ENCODE measurements around the gene NMUR1.
"Not testable (repeated sequence)": the region's sequence is repeated elsewhere in the genome, so short reads cannot be mapped to it uniquely, and the experiment has no call there.

The NMUR1 gene

DNA sequence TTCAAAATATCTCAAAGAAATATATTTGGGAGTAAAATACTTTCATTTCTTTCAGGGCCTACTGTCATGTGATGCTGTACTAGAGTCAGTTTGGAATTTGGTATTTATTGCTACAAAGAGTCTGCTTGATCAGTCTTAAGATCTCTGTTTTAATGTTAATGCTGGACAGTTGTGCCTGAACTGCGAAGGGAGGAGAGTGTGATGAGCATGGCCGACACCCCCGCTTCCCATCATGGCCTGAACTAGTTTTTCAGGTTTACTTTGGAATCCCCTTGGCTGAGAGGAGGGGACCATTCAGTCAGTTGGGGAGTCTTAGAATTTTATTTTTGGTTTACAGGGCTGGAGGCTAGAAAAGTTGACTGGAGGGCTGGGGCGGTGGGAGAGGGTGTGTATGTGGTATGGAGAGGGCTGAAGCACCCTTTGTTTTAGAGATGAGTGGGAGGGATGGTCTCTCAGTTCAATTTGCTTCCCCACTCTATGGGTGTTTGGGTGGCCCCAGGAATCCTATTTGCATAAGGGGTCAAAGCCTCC is 41.5 kb upstream of the NMUR1 start:
- TF ChIP-seq, protein P1, sequence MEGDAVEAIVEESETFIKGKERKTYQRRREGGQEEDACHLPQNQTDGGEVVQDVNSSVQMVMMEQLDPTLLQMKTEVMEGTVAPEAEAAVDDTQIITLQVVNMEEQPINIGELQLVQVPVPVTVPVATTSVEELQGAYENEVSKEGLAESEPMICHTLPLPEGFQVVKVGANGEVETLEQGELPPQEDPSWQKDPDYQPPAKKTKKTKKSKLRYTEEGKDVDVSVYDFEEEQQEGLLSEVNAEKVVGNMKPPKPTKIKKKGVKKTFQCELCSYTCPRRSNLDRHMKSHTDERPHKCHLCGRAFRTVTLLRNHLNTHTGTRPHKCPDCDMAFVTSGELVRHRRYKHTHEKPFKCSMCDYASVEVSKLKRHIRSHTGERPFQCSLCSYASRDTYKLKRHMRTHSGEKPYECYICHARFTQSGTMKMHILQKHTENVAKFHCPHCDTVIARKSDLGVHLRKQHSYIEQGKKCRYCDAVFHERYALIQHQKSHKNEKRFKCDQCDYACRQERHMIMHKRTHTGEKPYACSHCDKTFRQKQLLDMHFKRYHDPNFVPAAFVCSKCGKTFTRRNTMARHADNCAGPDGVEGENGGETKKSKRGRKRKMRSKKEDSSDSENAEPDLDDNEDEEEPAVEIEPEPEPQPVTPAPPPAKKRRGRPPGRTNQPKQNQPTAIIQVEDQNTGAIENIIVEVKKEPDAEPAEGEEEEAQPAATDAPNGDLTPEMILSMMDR (conservative IDR thresholded peaks at IDR 0.05), result no peak
- H3K27ac ChIP-seq, result no peak overlapping the region

DNA sequence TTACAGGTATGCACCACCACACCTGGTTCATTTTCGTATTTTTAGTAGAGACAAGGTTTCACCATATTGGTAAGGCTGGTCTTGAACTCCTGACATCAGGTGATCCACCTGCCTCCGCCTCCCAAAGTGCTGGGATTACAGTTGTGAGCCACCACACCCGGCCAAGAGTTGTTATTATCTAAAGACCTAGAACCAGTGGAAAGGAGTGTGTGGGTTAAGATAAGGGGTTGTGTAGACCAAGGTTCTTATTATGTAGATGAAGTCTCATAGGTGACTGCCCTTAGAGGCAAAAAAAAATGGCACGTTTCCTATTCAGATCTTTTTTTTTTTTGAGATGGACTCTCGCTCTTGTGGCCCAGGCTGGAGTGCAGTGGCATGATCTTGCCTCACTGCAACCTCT is 40.7 kb upstream of the NMUR1 start:
- not testable (repeated sequence) for H3K27ac ChIP-seq

DNA sequence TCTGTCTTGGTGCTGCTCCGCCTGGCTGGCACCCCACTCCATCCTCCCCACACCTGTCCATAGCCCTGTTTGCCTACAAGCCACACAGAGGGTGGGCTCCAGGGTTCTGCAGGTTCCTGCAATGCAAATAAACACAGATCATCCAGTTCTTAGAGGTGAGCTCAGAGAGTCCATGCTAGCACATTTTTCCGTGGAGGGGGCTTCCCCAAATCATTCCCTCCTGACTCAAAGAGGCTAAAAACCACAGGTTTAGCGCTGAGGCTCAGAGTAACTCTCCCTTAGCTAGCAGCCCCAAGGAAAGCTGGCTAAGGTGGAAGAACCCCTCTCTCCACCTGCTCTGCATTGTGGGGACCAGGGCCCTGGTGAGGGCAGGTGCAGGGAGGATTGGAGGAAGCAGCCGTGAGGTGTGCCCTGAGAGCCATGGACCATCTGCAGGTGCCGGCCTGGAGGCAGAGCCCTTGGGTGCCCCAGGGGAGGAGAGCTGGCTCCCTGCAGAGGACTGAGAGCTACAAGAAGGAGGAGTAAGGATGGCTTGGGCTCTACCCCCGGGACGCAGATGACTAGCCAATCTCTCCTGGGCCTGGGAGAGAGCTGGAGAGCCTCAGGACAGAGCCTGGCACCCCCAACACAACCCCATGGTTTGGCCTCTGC is 38.7 kb upstream of the NMUR1 start:
- H3K27ac ChIP-seq, result no peak overlapping the region
- TF ChIP-seq, protein P1 (conservative IDR thresholded peaks at IDR 0.05), result no peak

DNA sequence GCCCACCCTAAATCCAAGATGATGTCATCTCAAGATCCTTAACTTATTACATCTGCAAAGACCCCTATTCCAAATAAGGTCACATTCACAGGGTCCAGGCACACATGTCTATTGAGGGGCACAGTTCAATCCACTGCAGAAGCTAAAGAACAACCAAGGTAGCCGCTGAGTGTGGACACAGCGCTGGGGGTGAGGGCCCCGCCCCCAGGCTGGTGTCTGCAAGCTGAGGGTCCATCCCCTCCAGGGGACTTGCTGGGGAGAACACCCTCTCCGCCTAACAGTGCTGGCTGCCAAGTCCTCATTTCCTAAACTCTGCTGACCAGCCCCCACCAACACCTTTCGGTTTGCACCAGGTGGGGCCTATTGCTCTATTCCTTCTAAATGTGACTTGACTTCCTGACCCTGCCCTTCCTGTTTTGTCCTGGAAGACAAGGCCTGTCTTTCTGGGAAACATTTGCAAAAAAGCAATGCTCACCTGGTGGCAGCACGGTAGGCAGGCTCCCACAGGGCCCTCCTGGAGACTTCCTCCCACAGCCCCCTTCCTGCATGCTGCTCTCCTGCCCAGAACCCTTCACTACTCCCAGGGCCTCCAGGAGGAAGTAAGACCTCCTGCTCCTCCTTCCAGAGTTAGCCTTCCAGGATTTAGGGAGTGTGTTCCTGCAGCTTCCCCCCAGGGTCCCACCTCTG is 38.0 kb upstream of the NMUR1 start:
- no peak overlapping the region for H3K27ac ChIP-seq
- TF ChIP-seq, protein P1 (conservative IDR thresholded peaks at IDR 0.05), result no peak

DNA sequence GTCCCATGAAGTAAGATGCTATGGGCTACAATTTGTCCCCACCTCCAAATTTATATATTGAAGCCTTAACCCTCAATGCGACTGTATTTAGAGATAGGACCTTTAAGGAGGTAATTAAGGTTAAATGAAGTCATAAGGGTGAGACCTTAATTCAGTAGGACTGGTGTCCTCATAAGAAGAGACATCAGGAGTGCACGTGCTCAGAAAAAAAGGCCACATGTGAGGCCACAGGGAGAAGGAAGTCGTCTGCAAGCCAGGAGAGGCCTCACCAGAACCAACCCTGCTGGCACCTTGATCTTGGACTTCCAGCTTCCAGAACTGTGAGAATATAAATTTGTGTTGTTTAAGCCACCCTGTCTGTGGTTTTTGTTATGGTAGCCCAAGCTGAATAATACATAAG is 36.9 kb upstream of the NMUR1 start:
- H3K27ac ChIP-seq, result no peak overlapping the region

DNA sequence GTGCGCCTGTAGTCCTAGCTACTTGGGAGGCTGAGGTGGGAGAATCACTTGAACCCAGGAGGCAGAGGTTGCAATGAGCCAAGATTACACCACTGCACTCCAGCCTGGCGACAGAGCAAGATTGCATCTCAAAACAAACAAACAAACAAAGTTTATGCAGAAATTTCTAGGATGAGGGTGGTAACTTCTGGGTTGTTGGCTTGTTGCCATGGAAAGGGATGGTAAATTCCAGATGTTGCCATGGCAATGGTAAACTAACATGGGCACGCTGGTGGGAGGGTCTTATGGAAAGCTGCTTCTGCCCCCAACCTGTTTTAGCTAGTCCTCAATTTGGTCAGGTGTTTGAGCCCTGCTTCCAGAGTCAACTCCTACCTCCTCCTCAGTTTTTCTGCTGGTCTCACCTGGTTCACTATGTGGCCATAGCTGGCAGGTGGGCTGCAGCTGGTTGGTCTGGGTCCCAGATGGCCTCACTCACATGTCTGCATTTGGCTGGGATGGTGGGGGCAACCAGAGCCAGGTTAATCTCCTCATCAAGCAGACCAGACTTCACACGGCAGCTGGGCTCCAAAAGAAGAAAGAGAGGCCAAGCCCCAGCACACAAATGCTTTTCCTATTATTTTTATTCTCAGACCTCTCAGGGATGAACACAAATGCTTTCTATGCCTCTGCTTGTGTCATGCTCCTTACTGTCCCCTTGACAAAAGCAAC is 35.8 kb upstream of the NMUR1 start:
- H3K27ac ChIP-seq, result no peak overlapping the region

More for the DNA sequence above, 36.9 kb upstream of the NMUR1 start:
- TF ChIP-seq, protein P1 (conservative IDR thresholded peaks at IDR 0.05), result no peak

DNA sequence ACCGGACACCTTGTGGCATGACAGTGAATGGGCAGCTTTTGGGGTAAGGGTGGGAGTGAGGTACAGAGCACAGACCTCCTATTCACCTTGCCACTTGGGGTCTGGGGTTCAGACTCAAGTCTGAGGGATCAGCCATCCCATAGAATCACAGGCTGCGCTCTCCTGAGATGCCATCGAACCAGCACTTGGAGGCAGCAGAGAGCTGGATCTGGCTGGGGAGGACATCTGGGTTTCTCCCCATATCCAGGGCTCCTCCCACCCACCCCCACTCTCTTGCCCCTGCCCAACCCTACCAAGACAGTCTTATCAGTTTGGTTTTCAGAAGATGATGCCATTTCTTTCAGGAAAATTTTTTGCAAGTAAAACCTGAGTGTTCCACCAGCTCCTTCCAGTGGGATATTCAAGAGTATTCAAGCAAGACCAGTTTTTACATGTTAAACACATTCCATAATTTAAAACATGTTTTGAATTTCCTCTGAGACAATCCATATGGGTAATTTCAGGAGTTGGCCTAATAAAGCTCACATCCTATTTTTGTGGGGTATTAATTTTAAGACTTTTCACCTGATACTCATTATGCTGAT is 33.2 kb upstream of the NMUR1 start:
- TF ChIP-seq, protein P1 (conservative IDR thresholded peaks at IDR 0.05), result peak; percentile 73
- H3K27ac ChIP-seq, result no peak overlapping the region

More for the DNA sequence above, 35.8 kb upstream of the NMUR1 start:
- TF ChIP-seq, protein P1 (conservative IDR thresholded peaks at IDR 0.05), result no peak

All from VCaP (cell line).